Germinal center (tissue), 1 donor: ENCODE measurements around the gene PGA3.
"Not testable (repeated sequence)": the region's sequence is repeated elsewhere in the genome, so short reads cannot be mapped to it uniquely, and the experiment has no call there.

Experiments
- DNase-seq: peaks from one replicate; pipeline ENCODE4 v3.0.0; 2012; ENCODE audit warnings: mixed read lengths, low spot score

The PGA3 gene

DNA sequence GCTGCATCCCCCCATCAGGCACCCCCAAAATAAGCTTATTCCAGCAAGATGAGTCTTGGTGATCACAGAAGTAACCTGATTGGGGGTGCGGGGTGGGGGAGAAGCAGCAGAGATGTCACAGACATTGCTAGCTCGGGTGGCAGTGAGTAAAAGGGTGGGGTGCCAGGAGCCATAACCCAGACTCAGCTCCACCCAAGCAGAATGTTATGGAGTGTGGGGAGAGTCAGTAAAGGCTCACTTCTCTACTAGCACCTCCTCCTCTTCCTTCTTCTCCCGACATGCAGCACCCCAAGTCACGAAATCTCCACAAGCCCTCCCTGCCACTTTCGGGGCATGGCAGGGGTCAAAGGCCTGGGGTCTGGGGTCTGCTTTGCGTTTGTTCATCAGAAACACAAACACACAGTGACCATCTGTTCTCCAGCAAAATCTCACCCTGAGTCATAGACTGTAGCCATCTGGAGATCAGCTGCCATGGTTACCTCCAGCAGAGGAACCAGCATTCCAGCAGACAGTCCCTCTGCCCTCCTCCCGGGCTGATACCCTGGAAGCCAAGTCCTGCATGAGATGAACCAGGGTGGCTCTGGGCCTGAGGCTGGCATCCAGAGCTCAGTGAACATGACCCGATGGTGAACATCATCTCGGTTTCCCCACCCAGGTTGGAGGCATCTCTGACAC, 4.5 kb downstream of the PGA3 start:
- not testable (repeated sequence) for DNase-seq

DNA sequence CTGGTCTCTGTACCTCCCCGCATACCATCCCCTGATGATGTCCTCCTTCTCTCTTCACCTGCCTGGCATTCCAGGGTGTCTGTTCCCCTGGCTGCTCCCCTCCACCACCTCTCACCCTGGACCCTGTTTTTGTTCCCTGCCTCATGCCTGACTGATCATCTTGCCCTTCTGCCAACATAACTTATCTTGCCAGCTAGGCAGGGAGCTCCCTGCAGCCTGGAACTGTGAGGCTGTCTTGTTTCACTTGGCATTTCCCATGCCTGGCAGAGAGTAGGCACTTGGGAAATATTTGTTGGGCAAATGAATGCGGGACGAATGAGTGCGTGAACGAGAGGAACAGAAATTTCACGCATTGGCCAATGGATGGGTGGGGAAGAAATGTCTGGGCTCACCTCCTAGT, 7.3 kb downstream of the PGA3 start:
- not testable (repeated sequence) for DNase-seq

DNA sequence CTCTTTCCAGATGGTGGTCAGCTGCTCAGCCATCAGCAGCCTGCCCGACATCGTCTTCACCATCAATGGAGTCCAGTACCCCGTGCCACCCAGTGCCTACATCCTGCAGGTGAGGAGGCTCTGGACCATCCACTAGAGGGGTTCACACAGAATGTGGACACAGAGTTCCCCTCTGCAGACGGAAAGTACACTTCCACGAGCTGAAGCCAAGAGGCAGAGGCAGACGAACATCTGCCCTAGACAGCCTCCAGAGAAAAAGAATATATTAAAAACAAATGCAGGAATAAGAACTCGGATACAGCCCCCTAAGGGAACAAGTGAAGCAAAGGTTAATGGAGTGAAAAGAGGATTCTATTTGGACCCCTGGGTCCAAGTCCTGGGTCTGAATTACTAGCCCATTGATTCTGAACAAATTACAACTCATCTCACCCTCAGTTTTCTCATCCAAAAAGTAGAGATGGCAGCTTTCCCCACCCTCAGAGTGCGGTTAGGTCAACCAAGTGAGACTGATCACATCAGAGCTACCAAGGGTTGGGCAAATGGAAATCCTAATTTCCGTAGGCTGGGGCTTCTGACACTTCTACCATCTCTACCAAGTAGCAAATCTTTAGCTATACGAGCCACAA, 8.1 kb downstream of the PGA3 start:
- DNase-seq, result not testable (repeated sequence)

DNA sequence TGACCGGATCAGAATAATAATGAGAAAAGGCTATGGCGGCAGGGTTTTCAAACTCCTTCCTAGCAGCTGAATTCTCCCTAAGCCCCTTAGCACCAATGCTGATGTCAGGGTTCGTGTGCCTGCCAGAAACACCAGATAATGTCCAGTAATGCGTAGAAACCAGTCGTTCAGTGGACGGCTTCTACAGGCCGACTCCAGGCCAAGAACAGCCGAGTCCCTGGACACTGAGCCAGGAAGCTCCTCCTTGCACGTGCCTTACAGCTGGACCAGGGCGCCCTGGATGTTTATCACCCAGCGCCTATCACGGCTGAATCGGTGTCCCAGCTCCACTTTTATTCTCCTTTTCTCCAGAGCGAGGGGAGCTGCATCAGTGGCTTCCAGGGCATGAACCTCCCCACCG, 8.9 kb downstream of the PGA3 start:
- not testable (repeated sequence) for DNase-seq

DNA sequence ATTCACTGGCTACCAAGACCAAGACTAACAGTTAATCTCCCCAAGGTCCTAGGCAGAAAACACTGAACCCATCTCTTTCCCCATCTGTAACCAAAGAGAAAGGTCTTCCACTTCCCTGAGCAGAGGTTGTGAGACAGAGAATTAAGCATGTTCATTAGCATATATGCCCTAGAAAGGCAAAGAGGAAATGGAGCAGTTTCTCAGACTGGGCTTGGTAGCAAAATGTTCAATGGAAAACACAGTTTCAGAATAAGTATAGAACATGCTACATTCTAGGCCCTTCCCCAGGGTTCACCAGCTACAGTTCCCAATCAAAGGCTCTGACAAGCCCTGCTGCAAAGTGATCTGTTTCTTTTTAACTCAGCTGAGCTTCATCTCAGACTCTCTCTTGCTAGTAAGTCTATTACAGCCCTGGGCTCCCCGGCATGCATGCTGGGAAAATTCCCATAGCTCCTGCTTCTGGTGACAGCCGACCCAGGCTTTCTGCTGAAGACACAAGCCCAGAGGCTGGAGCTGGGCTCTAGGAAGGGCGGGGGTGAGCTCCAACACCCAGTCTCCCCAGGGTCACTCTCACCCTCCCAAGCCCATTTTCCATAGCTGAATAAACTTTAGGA, 10.5 kb downstream of the PGA3 start:
- not testable (repeated sequence) for DNase-seq

DNA sequence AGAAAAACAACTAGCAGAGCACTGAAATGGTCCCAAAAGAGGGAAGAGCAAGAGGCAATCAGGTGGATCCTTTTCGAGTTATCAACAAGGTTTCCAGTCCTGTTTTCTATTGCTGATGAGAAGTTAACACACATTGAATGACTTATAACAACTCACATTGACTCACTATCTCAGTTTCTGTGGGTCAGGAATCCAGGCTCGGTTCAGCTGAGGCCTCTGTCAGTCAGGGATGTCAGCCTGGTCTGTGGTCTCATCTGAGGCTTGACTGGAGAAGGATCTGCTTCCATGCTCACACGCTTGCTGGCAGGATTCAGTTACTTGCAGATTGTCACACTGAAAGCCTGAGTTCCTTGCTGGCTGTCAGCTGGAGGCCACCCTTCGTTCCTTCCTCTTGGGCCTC, 15.0 kb downstream of the PGA3 start:
- not testable (repeated sequence) for DNase-seq

DNA sequence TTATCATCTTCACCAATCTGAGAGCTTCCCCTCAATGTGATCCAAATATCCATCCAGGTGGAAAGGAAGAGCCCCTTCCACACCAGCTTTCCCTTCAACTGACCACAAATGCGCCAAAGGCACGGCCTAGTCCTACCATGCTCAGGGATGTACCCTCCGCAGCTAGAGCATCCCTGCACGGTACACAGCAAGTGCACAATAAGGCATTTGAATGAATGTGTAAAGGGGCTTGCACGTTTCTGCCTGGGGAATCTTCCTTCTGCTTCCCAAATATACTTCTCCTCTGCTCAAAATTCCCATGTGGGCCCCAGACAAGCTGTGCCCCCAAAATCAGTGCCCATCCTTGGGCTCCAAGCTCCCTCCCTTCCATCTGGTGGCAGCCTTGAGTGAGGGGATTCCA, 15.7 kb downstream of the PGA3 start:
- DNase-seq, result not testable (repeated sequence)

DNA sequence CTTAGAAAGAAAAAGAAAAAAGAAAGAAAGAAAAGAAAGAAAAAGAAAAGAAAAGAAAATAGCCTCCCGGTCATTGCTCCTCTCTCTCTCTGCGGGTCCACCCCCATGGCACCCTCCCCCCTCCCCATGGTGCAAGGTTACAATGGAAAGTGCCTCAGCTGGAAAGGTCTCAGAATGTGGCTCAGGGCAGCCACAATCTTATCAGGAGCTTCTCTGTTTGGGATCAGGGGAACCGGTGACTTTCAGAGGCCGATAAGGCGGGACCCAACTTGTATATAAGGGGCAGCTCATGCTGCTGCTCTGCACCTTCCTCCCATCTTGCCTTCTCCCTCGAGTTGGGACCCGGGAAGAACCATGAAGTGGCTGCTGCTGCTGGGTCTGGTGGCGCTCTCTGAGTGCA, 18.7 kb downstream of the PGA3 start, which contains the start of gene PGA4:
Gene PGA4 (plus strand): TSS at position 301 of the 400 bp plus-strand sequence. CDS start 54 bp downstream, at position 355.
- not testable (repeated sequence) for DNase-seq

DNA sequence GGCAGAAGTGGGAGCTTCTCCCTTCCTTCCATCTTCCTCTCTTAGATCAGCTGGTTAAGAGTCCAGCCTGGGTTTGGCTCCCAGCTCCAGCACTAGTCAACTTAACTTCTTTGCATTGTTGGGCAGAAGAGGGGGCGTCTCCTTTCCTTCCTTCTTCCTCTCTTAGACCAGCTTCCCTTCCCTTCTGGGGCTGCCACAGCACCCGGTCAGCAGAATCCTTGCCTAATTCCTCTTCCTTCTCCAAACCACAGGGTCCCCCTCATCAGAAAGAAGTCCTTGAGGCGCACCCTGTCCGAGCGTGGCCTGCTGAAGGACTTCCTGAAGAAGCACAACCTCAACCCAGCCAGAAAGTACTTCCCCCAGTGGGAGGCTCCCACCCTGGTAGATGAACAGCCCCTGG, 19.4 kb downstream of the PGA3 start:
- DNase-seq, result not testable (repeated sequence)

DNA sequence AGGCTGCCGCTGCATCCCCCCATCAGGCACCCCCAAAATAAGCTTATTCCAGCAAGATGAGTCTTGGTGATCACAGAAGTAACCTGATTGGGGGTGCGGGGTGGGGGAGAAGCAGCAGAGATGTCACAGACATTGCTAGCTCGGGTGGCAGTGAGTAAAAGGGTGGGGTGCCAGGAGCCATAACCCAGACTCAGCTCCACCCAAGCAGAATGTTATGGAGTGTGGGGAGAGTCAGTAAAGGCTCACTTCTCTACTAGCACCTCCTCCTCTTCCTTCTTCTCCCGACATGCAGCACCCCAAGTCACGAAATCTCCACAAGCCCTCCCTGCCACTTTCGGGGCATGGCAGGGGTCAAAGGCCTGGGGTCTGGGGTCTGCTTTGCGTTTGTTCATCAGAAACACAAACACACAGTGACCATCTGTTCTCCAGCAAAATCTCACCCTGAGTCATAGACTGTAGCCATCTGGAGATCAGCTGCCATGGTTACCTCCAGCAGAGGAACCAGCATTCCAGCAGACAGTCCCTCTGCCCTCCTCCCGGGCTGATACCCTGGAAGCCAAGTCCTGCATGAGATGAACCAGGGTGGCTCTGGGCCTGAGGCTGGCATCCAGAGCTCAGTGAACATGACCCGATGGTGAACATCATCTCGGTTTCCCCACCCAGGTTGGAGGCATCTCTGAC, 23.3 kb downstream of the PGA3 start:
- not testable (repeated sequence) for DNase-seq

DNA sequence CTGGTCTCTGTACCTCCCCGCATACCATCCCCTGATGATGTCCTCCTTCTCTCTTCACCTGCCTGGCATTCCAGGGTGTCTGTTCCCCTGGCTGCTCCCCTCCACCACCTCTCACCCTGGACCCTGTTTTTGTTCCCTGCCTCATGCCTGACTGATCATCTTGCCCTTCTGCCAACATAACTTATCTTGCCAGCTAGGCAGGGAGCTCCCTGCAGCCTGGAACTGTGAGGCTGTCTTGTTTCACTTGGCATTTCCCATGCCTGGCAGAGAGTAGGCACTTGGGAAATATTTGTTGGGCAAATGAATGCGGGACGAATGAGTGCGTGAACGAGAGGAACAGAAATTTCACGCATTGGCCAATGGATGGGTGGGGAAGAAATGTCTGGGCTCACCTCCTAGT, 26.1 kb downstream of the PGA3 start:
- DNase-seq, result not testable (repeated sequence)

DNA sequence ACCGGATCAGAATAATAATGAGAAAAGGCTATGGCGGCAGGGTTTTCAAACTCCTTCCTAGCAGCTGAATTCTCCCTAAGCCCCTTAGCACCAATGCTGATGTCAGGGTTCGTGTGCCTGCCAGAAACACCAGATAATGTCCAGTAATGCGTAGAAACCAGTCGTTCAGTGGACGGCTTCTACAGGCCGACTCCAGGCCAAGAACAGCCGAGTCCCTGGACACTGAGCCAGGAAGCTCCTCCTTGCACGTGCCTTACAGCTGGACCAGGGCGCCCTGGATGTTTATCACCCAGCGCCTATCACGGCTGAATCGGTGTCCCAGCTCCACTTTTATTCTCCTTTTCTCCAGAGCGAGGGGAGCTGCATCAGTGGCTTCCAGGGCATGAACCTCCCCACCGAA, 27.7 kb downstream of the PGA3 start:
- not testable (repeated sequence) for DNase-seq

DNA sequence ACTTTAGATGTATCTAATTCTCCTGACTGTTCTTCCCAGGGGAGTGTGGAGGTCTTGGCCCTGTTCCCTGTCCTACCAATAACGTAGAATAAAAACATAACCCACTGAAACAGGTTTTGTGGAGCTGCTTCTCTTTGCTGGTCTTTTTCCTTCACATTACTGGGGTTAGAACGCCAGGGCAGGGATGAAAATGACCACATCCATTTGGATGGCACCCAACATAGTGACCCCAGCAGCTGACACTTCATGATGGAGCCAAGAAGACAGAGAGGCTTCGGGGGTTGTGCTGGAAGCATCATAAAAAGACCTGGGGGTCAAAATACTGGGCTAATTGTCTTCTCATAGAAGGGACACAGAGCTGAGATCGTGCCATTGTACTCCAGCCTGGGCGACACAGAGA, 28.3 kb downstream of the PGA3 start:
- DNase-seq, result not testable (repeated sequence)

DNA sequence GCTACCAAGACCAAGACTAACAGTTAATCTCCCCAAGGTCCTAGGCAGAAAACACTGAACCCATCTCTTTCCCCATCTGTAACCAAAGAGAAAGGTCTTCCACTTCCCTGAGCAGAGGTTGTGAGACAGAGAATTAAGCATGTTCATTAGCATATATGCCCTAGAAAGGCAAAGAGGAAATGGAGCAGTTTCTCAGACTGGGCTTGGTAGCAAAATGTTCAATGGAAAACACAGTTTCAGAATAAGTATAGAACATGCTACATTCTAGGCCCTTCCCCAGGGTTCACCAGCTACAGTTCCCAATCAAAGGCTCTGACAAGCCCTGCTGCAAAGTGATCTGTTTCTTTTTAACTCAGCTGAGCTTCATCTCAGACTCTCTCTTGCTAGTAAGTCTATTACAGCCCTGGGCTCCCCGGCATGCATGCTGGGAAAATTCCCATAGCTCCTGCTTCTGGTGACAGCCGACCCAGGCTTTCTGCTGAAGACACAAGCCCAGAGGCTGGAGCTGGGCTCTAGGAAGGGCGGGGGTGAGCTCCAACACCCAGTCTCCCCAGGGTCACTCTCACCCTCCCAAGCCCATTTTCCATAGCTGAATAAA, 29.3 kb downstream of the PGA3 start:
- DNase-seq, result not testable (repeated sequence)

DNA sequence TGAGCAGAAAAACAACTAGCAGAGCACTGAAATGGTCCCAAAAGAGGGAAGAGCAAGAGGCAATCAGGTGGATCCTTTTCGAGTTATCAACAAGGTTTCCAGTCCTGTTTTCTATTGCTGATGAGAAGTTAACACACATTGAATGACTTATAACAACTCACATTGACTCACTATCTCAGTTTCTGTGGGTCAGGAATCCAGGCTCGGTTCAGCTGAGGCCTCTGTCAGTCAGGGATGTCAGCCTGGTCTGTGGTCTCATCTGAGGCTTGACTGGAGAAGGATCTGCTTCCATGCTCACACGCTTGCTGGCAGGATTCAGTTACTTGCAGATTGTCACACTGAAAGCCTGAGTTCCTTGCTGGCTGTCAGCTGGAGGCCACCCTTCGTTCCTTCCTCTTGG, 33.8 kb downstream of the PGA3 start:
- not testable (repeated sequence) for DNase-seq

DNA sequence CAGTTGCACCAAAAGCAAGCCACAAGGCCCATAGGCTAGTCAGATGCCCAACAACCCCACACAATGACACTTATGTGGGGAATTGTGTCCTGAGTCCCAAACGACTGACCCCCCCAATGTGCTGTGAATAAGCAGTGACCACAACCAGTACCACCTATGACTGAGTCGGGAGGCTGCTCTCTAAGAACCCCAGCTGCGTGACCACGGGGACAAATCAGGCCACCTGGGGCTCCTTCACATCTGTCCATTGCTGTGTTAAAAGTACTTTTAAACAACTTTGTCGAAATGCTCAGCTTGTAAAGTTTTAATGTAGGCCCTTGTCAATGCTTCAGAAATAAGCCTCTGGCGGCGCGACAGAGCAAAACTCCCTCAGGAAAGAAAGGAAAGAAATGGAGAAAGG, 37.0 kb downstream of the PGA3 start:
- DNase-seq, result not testable (repeated sequence)

DNA sequence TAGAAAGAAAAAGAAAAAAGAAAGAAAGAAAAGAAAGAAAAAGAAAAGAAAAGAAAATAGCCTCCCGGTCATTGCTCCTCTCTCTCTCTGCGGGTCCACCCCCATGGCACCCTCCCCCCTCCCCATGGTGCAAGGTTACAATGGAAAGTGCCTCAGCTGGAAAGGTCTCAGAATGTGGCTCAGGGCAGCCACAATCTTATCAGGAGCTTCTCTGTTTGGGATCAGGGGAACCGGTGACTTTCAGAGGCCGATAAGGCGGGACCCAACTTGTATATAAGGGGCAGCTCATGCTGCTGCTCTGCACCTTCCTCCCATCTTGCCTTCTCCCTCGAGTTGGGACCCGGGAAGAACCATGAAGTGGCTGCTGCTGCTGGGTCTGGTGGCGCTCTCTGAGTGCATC, 37.6 kb downstream of the PGA3 start, which contains the start of gene PGA5:
Gene PGA5 (plus strand): TSS at position 301 of the 400 bp plus-strand sequence. CDS start 52 bp downstream, at position 353.
- DNase-seq, result not testable (repeated sequence)

DNA sequence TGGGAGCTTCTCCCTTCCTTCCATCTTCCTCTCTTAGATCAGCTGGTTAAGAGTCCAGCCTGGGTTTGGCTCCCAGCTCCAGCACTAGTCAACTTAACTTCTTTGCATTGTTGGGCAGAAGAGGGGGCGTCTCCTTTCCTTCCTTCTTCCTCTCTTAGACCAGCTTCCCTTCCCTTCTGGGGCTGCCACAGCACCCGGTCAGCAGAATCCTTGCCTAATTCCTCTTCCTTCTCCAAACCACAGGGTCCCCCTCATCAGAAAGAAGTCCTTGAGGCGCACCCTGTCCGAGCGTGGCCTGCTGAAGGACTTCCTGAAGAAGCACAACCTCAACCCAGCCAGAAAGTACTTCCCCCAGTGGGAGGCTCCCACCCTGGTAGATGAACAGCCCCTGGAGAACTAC, 38.2 kb downstream of the PGA3 start:
- DNase-seq, result not testable (repeated sequence)

DNA sequence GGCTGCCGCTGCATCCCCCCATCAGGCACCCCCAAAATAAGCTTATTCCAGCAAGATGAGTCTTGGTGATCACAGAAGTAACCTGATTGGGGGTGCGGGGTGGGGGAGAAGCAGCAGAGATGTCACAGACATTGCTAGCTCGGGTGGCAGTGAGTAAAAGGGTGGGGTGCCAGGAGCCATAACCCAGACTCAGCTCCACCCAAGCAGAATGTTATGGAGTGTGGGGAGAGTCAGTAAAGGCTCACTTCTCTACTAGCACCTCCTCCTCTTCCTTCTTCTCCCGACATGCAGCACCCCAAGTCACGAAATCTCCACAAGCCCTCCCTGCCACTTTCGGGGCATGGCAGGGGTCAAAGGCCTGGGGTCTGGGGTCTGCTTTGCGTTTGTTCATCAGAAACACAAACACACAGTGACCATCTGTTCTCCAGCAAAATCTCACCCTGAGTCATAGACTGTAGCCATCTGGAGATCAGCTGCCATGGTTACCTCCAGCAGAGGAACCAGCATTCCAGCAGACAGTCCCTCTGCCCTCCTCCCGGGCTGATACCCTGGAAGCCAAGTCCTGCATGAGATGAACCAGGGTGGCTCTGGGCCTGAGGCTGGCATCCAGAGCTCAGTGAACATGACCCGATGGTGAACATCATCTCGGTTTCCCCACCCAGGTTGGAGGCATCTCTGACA, 42.1 kb downstream of the PGA3 start:
- not testable (repeated sequence) for DNase-seq

DNA sequence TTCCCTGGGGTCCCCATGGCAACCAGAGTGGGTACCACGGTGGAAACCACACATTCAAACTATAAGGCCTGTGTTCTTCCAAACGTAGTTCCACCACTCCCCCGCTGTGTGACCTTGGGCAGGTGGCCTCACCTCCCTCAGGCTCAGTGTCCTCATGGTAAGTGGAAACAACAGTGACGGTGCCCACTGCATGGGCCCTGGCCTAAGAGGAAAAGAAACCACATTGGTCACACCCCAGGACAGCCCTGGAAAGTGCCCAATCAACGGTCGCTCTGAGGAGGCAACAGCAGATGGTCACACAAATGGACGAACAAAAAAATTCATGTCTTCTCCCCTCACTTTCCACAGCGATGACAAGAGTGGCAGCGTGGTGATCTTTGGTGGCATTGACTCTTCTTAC, 44.8 kb downstream of the PGA3 start:
- not testable (repeated sequence) for DNase-seq

DNA sequence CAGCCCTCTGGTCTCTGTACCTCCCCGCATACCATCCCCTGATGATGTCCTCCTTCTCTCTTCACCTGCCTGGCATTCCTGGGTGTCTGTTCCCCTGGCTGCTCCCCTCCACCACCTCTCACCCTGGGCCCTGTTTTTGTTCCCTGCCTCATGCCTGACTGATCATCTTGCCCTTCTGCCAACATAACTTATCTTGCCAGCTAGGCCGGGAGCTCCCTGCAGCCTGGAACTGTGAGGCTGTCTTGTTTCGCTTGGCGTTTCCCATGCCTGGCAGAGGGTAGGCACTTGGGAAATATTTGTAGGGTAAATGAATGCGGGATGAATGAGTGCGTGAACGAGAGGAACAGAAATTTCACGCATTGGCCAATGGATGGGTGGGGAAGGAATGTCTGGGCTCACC, 45.9 kb downstream of the PGA3 start:
- not testable (repeated sequence) for DNase-seq
